Hepatocyte (in vitro differentiated cells): ENCODE results near the gene UBE2E2.

Experiments
- CTCF ChIP-seq: fragments of 200-600 bp; sonication (generic); IDR thresholded peaks from 2 replicates; pipeline ENCODE4 v1.5.1; 2016; ENCODE audit warnings: antibody characterized with exemption, mild to moderate bottlenecking; ENCODE audit not compliant: poor library complexity
- EZH2 ChIP-seq: fragments of 200-600 bp; sonication (generic); IDR thresholded peaks from 2 replicates; pipeline ENCODE4 v1.6.1; 2016; ENCODE audit warnings: antibody characterized with exemption, mild to moderate bottlenecking, borderline replicate concordance

DNA sequence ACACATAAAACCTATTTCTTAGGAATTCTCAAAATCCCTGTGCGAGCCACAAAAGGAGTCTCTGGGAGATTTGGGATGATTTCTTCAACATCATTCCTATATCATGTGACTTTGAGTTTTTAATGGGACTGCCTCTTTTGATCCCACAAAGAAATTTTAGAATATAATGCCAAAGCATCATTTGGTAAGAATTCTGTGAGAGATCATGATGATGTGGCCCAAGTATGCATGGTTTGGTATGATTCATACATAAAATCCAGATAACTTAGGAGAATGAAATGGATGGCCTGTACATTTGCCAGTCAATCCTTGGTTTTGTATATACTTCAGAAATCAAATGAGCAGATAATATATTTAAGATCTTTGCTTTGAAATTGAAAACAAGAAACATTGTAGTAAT, 61.3 kb downstream of the UBE2E2 start:
- TF ChIP-seq CTCF (no peak), EZH2 (no peak)
